ENCODE measurements around the gene HTRA1.

HTRA1 gene

DNA sequence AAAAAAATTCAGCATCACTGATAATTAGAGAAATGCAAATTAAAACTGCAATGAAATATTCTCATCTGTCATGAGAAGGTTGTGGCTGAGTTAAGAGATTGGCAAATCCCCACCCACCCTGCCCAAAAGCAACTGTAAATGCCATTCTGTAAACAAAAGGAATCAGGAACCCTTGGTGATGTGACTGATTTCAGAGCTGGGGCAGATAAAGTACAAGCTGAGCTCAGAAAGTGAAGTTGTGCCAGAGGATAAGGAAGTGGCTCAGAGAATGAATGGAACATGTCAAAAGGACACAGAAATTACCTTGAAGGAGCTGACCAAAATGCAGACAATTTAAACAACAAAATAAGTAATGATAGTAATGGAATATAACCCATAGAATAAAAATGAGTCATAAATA is 39.6 kb upstream of the HTRA1 start:
- H3K4me3 ChIP-seq (ENCODE audit: low read depth, low read length), result no peak overlapping the region
- no peak for TF ChIP-seq CTCF (IDR thresholded peaks at IDR 0.05; ENCODE audit: low read depth, low read length)

- H3K4me3 ChIP-seq (ENCODE audit: low read depth, low read length), result no peak overlapping the region
- no peak for TF ChIP-seq CTCF (IDR thresholded peaks at IDR 0.05; ENCODE audit: low read depth, low read length)
Observed at GRCh38 chr10:122422266-122422989, 38.9 kb upstream of the HTRA1 start.

GRCh38 chr10:122424059-122424458 is 37.3 kb upstream of the HTRA1 start:
- H3K4me3 ChIP-seq (ENCODE audit: low read depth, low read length), result no peak overlapping the region
- no peak for TF ChIP-seq CTCF (IDR thresholded peaks at IDR 0.05; ENCODE audit: low read depth, low read length)

DNA sequence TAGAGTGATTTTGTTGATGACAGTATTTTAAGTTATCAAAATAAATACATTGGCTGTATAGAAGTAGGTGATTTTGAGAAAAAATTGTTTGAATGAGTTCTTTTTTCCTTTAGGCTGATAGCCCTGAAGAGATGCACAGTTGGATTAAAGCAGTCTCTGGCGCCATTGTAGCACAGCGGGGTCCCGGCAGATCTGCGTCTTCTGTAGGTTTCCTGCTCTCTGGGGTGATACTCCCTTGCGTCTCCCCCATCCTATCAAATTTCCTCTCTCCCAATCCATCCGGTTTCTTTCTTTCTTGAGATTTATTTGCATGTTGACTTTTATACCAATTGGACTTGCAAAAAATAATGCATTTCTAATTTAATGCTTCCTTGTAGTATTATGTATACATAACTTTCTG is 34.5 kb upstream of the HTRA1 start:
- H3K4me3 ChIP-seq (ENCODE audit: low read depth, low read length), result no peak overlapping the region
- no peak for TF ChIP-seq CTCF (IDR thresholded peaks at IDR 0.05; ENCODE audit: low read depth, low read length)

- no peak for TF ChIP-seq CTCF (IDR thresholded peaks at IDR 0.05; ENCODE audit: low read depth, low read length)
- no peak overlapping the region for H3K4me3 ChIP-seq (ENCODE audit: low read depth, low read length)
Observed at GRCh38 chr10:122427280-122427679, 34.1 kb upstream of the HTRA1 start.

- TF ChIP-seq CTCF (IDR thresholded peaks at IDR 0.05; ENCODE audit: low read depth, low read length), result no peak
- H3K4me3 ChIP-seq (ENCODE audit: low read depth, low read length), result no peak overlapping the region
Observed at GRCh38 chr10:122435212-122435827, 26.0 kb upstream of the HTRA1 start.

DNA sequence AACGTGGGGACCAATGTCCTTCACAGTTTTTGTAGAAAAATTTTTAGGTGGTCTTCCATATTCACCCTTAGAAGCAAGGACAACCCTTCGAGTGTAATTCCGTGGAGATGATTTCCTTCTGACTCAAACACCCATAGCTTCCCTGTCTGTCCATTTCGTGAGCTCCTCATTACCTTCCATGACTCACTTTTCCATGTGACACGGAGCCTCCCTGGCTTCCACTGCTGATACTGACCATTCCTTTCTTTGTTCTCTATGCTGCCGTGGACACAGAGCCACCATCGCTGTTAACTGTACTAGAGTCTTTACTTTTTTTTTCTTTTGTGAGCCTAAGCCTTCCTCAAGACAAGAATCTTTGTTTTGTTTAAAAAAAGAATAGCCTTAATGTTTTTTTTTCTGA is 19.4 kb upstream of the HTRA1 start:
- H3K4me3 ChIP-seq (ENCODE audit: low read depth, low read length), result no peak overlapping the region
- no peak for TF ChIP-seq CTCF (IDR thresholded peaks at IDR 0.05; ENCODE audit: low read depth, low read length)
